Right lobe of liver (tissue), 4 donors: Measurements from ENCODE around the gene CENPI.
"Not testable (repeated sequence)": the region's sequence is repeated elsewhere in the genome, so short reads cannot be mapped to it uniquely, and the experiment has no call there.

ENCODE experiments used
- POLR2A ChIP-seq: fragments of 450-650 bp; IDR thresholded peaks from one replicate; pipeline ENCODE4 v1.6.1; 2017; ENCODE audit warnings: antibody characterized with exemption, mild to moderate bottlenecking
- TF ChIP-seq, protein P1 (sequence below), 4 donors: fragments of 200-600 bp in 3 of 4; fragments of 450-650 bp in 1 of 4; IDR thresholded peaks; one replicate each; pipeline versions ENCODE4 v1.5.1 to v1.8.0; 2016 to 2022; ENCODE audit warnings: antibody characterized with exemption in 4 of 4, mild to moderate bottlenecking in 2 of 4
- donor health status: DM: no; HTN: no; CAD: no.
- donor health status: DM: no; HTN: no; CAD: no.
- donor health status: DM: no; HTN: yes; CAD: no.

DNA sequence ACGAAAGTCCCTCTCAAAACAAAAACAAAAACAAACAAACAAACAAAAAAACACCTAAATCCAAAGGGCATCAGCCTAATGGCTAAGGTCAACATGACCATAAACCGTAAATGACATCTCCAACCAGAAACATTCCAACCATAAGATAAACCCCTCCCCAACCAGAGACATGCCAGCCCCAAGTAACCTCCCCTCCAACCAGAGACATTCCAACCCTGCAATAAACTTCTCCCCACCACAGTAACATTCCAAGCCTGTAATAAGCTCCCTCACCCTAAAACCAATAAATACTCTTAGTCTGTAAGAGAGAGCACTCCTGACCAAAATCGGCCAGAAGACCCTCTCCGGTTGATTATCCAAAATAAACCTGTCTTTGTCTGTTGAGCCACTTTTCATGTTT is 41.5 kb upstream of the CENPI start:
- TF ChIP-seq, protein P1, sequence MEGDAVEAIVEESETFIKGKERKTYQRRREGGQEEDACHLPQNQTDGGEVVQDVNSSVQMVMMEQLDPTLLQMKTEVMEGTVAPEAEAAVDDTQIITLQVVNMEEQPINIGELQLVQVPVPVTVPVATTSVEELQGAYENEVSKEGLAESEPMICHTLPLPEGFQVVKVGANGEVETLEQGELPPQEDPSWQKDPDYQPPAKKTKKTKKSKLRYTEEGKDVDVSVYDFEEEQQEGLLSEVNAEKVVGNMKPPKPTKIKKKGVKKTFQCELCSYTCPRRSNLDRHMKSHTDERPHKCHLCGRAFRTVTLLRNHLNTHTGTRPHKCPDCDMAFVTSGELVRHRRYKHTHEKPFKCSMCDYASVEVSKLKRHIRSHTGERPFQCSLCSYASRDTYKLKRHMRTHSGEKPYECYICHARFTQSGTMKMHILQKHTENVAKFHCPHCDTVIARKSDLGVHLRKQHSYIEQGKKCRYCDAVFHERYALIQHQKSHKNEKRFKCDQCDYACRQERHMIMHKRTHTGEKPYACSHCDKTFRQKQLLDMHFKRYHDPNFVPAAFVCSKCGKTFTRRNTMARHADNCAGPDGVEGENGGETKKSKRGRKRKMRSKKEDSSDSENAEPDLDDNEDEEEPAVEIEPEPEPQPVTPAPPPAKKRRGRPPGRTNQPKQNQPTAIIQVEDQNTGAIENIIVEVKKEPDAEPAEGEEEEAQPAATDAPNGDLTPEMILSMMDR (IDR thresholded peaks at IDR 0.05), result not testable (repeated sequence)
- TF ChIP-seq POLR2A, result not testable (repeated sequence)
